Dendritic cell treated with granulocyte-macrophage colony-stimulating factor and Interleukin-4, amounts not matched to agents 40 ng/mL and 50 ng/mL, for 4 days (primary cell): ENCODE measurements around the gene ELL.

Experiments
- H3K27ac Mint-ChIP-seq: one replicate; pipeline ENCODE4 v1.8.0; 2022; ENCODE audit warnings: mild to moderate bottlenecking, mixed read lengths
- H3K27me3 Mint-ChIP-seq: one replicate; pipeline ENCODE4 v1.8.0; 2022; ENCODE audit warnings: mild to moderate bottlenecking, mixed read lengths
- H3K36me3 Mint-ChIP-seq: one replicate; pipeline ENCODE4 v1.8.0; 2022; ENCODE audit warnings: low read depth, mixed read lengths
- H3K4me1 Mint-ChIP-seq: one replicate; pipeline ENCODE4 v1.8.0; 2022; ENCODE audit warnings: low read depth, mixed read lengths
- H3K4me3 Mint-ChIP-seq: one replicate; pipeline ENCODE4 v1.8.0; 2022; ENCODE audit warnings: mild to moderate bottlenecking, moderate library complexity, mixed read lengths
- H3K9me3 Mint-ChIP-seq: one replicate; pipeline ENCODE4 v1.8.0; 2022; ENCODE audit warnings: mixed read lengths
- intact Hi-C: fragments of 100-400 bp; cut with micrococcal nuclease; formaldehyde crosslinking; loops from one replicate; pipeline ENCODE4 v1.15.0; 2022

Gene ELL

DNA sequence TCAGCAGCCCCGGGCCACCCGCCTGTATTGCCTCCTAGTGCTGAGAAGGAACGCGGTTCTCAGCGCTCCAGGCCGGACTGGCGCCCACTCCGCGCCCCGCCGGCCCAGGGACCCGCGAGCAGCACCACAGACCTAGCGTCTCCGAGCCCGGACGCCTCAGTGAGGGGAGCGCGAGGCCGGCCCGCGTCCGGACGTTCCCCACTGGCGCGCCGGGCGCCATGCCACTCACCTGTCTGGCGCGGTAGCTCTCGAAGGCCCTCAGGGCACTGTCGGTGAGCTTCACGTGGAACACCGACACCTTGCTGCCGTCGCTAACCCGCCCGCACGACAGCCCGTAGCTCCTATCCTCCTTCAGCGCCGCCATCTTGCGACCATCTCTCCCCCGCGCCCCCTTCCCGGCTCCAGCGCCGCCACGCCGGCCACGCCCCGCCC is at the start of gene ELL:
TSS of gene ELL (minus strand) at position 379 of the 432 bp plus-strand sequence. CDS start at position 364, 15 bp downstream.
- Mint-ChIP-seq H3K4me1 (peaks cover 44% of the 10 kb centered on the region), H3K36me3 (peaks cover 44% of the 10 kb centered on the region), H3K27me3 (no peaks in the 10 kb centered on the region), H3K9me3 (no peaks in the 10 kb centered on the region), H3K27ac (peak within 1 kb of the TSS; percentile 88), H3K4me3 (peak within 1 kb of the TSS; percentile 90)
- intact Hi-C loops: loop anchor here (1.0 to 5.0 kb wide), 7 partner anchors 19 to 115 kb away; partner anchors contain the start of genes FKBP8, KXD1, REX1BD and UBA52

DNA sequence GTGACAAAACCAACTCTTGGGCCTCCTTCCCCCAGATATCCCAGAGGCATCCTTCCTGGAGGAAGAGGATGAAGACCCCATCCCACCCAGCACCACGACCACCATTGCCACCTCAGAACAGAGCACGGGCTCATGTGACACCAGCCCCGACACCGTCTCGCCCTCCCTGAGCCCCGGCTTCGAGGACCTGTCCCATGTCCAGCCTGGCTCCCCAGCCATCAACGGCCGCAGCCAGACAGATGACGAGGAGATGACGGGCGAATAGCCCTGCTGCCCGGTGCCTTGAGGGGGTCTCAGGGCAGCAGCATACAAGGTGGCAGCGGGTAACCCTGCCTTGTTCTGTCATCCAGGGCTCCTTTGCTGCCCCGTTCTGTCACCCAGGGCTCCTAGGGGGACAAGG is 46.5 kb upstream of the ELL start:
- Mint-ChIP-seq H3K27me3 (no peaks in the 10 kb centered on the region), H3K27ac (no peak overlapping the region), H3K9me3 (no peaks in the 10 kb centered on the region), H3K4me3 (no peak overlapping the region), H3K4me1 (peaks cover 19% of the 10 kb centered on the region), H3K36me3 (peaks cover 90% of the 10 kb centered on the region)
- intact Hi-C loops: no loop called here

DNA sequence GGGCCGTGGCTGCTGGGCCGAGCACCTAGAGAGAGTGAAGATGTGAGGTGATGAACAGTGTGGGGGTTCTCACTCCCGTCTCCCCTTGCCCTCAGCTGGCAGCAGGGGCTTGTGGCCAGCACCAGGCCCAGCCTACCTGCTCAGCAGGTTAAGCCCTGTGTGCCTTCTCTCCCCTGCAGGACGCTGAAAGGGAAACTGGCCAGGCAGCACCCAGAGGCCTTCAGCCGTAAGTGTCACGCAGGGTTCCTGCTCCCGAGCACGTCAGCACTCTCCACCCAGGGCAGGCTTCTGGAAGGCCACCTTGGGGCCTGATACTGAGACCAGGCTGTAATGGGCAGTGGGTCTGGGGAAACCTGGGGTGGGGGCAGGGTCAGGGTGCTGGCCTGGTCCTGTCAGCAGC is 45.1 kb upstream of the ELL start:
- intact Hi-C loops: no loop called here
- Mint-ChIP-seq H3K27me3 (no peaks in the 10 kb centered on the region), H3K27ac (no peak overlapping the region), H3K4me1 (peaks cover 7% of the 10 kb centered on the region), H3K36me3 (peaks cover 90% of the 10 kb centered on the region), H3K4me3 (no peak overlapping the region), H3K9me3 (no peaks in the 10 kb centered on the region)

DNA sequence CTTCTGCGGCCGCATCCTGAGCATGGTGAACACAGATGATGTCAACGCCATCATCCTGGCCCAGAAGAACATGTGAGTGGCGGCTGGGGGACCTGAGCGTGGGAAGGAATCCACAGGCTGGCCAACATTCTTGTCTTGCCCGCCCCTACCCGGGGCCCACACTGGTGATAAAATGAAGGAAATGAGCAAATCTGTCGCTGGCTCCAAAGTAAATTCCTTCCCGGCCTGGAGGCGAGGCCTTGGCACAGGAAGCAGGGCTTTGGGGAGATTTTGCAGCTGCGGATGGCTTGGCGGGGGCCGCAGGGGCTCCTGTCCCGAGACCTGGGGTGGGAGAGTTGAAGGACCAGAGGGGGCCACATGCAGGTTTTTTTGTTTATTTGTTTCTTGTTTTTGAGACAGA is 40.2 kb upstream of the ELL start:
- Mint-ChIP-seq H3K36me3 (peaks cover 78% of the 10 kb centered on the region), H3K4me1 (peaks cover 24% of the 10 kb centered on the region), H3K27me3 (no peaks in the 10 kb centered on the region), H3K27ac (no peak overlapping the region), H3K9me3 (no peaks in the 10 kb centered on the region), H3K4me3 (no peak overlapping the region)
- intact Hi-C loops: no loop called here

DNA sequence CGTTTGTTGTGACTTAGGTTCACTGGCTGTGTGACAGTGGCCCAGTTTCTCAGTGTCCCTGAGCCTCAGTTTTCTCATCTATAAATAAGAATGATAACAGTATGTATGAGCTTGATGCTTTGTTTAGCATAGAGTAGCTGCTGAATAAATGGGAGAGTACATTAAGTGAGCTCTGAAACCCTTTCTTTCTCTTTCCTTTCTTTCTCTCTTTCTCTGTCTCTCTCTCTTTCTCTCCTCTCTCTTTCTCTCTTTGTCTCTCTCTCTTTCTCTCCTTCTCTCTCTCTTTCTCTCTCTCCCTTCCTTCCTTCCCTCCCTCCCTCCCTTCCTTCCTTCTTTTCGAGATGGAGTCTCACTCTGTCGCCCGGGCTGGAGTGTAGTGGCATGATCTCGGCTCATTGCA is 37.8 kb upstream of the ELL start:
- Mint-ChIP-seq H3K27ac (peak overlapping the region; percentile 31), H3K4me1 (peaks cover 24% of the 10 kb centered on the region), H3K4me3 (no peak overlapping the region), H3K36me3 (peaks cover 54% of the 10 kb centered on the region), H3K9me3 (no peaks in the 10 kb centered on the region), H3K27me3 (no peaks in the 10 kb centered on the region)
- intact Hi-C loops: no loop called here

DNA sequence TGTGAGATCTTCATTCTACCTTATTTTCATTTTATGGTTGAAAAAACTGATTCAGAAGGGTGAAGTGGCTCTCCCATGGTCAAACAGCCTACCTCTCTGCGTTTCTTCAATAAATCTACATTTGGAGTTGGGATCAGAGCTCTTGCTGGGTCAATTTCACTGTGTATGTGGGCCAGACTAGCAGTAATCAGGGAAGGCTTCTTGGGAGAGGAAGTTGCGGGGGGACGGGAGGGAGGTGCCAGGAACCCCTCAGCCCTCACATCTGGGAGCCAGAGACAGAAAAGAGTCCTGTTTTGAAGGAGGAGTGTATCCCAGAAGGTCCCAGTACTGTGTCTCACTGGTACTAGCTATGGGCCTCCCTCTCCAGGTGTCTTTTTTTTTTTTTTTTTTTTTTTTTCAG is 36.7 kb upstream of the ELL start:
- H3K27ac Mint-ChIP-seq: peak overlapping the region; percentile 89
- peaks cover 43% of the 10 kb centered on the region for H3K36me3 Mint-ChIP-seq
- H3K4me1 Mint-ChIP-seq: peaks cover 24% of the 10 kb centered on the region
- H3K9me3 Mint-ChIP-seq: no peaks in the 10 kb centered on the region
- peak overlapping the region; percentile 83 for H3K4me3 Mint-ChIP-seq
- H3K27me3 Mint-ChIP-seq: no peaks in the 10 kb centered on the region
- intact Hi-C loops: no loop called here

DNA sequence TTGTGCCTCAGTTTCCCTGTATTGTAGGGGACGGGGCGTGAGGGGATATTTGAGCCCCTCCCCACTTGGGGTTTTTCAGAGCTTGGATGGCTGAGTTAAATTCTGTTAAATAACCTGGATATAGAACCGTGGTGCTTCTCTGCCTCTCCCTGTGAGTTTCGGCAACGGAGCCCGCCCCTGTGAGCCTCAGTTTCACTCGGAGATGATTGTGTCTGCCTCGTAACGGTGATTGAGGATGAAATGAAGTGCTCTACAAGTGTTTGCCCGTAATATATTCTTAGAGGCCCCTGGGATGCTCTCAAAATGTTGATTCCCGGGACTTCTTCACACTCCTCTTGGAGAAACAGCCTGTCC is 36.3 kb upstream of the ELL start:
- intact Hi-C loops: no loop called here
- peaks cover 24% of the 10 kb centered on the region for H3K4me1 Mint-ChIP-seq
- H3K4me3 Mint-ChIP-seq: peak overlapping the region; percentile 83
- H3K9me3 Mint-ChIP-seq: no peaks in the 10 kb centered on the region
- peaks cover 39% of the 10 kb centered on the region for H3K36me3 Mint-ChIP-seq
- H3K27ac Mint-ChIP-seq: peak overlapping the region; percentile 89
- no peaks in the 10 kb centered on the region for H3K27me3 Mint-ChIP-seq

DNA sequence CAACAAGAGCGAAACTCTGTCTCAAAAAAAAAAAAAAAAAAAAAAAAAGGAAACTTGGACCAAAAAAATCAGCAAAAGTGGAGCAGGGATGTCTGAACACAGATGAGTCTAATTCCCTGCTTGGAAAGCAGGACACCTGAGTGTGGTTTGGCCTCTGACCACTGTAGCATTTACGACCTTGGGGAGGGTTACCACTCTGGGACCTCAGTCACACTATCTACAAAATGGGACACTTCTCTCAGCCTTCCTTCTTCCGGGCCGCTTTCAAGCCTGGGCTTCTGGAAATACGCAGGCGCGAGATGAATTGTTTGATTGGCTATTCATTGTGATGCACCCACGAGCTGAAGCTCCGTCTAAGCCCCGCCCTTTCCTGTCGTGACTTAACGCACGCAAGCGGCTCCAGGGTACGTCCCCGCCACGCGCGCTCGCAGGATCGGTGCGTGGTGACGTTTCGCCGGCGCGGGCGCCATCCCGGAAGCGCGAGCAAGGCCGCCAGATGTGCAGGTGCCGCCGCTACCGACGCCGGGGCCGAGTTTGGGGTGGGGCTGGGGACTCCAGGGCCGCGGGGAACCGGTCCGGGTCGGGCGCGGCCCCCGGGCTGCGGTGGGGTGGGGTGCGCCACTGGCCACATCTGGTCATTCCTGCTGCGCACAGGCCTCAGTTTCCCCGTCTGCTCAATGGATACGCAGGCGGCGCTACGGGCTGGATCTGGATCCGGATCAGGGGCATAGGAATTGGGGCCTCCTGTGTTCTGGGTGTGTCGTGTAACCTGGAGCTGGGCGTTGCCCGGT is 35.7 kb upstream of the ELL start, which contains the start of gene KXD1:
TSS of gene KXD1 (plus strand) at position 460 of the 791 bp plus-strand sequence. CDS start 4,187 bp downstream, outside the sequence.
- Mint-ChIP-seq H3K4me1 (peaks cover 24% of the 10 kb centered on the region), H3K4me3 (peak within 1 kb of the TSS; percentile 83), H3K36me3 (peaks cover 33% of the 10 kb centered on the region), H3K9me3 (no peaks in the 10 kb centered on the region), H3K27me3 (no peaks in the 10 kb centered on the region), H3K27ac (peak within 1 kb of the TSS; percentile 89)
- intact Hi-C loops: loop anchor here (1.0 kb wide), 2 partner anchors 13 to 35 kb away; partner anchors contain the start of gene ELL

DNA sequence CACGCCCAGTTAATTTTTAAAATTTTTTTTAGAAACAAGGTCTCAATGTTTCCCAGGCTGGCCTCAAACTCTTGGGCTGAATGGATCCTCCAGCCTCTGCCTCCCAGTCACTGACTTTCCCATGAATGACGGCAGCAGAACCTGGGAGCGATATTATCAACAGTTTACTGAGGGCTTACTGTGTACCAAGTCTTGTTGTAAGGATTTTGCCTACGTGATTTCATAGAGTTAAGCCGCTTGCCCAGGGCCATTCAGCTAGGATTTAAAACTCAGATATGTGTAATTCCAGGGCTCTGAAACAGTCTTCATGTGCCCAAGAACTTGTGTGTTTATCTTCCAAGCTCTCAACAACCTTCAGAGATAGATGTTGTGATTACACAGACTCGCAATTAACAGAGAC is 29.8 kb upstream of the ELL start:
- intact Hi-C loops: no loop called here
- Mint-ChIP-seq H3K4me1 (no peaks in the 10 kb centered on the region), H3K4me3 (no peak overlapping the region), H3K27ac (no peak overlapping the region), H3K36me3 (no peaks in the 10 kb centered on the region), H3K9me3 (no peaks in the 10 kb centered on the region), H3K27me3 (no peaks in the 10 kb centered on the region)

DNA sequence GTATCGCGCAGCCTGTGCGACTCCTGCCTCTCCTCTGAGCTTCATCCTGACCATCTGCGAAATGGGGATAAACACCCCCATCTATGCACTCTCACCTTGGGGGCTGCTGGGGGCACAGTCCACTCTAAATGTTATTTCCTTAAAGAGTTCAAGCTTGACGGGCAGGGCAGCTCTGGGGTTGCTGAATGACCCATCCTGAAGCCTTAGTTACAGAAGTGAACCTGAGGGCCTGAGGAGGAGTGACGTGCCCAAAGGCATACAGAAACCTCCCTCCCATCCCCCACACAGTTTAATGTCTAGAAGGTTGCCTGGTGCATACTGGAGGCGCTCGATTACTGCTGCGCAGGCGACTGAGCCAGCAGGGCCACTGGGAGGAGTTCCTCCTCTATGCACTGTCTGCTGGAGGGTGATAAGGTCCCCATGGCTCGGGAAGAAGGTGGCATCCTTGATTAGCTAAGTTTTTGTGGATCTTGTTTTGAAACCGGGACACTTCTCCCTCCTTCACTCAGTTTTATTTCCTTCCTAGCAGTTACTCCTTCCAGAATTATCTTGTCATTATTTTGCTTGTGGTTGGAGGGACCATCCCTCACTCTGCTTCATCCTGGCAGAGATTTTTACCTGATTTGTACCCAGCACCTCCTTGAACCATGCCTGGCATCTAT is 22.1 kb upstream of the ELL start:
- Mint-ChIP-seq H3K36me3 (peaks cover 31% of the 10 kb centered on the region), H3K4me1 (peaks cover 41% of the 10 kb centered on the region), H3K9me3 (no peaks in the 10 kb centered on the region), H3K27me3 (no peaks in the 10 kb centered on the region), H3K4me3 (peak overlapping the region; percentile 83), H3K27ac (peak overlapping the region; percentile 92)
- intact Hi-C loops: loop anchor here (1.0 kb wide), 3 partner anchors 13 to 27 kb away; partner anchors contain the start of genes ELL, KXD1 and UBA52

DNA sequence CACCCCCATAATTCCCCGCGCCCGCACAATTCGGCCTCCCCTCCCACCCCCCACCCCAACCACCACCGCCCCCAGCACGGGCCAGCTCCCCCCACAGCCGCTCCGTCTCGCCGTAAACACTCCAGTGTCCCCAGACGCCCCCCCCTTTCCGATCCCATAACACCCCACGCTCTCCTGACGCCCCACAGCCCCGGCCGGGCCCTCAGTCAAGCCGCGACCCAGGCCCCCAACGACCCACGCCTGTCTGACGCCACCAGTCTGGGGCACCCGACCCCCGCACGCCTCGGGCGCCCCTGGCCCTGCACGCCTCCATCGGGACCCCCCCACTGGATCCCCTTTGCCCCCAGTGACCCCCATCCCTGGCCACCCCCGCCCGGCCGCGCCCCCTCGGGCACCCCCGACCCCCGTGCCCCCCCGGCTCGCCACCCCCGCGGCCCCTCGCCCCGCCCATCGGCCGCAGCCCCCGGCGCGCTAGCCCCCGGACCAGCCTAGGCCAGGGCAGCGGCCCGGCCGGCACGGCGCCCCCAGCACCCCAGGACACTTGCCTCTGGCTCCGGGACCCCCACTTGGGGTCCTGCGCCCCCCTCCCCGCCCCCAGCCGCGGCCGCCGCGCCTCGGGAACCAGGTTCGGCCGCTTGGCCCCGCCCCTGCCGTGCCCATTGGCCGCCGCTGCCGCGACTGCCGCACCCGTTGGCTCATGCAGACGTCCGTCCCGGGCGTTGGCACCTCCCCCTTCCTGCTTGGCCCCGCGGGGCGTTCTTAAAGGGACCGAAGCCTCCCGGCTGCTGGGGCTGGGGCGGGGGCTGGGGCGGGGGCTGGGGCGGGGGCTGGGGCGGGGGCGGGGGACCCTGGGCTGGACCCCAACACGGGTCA is 21.3 kb upstream of the ELL start, which contains the start of gene FKBP8:
TSS of gene FKBP8 (minus strand) at position 633 of the 873 bp plus-strand sequence. CDS start 1,603 bp downstream, outside the sequence.
- peaks cover 41% of the 10 kb centered on the region for H3K4me1 Mint-ChIP-seq
- no peaks in the 10 kb centered on the region for H3K9me3 Mint-ChIP-seq
- H3K36me3 Mint-ChIP-seq: peaks cover 38% of the 10 kb centered on the region
- intact Hi-C loops: loop anchor here (1.0 kb wide), 2 partner anchors 21 to 28 kb away; partner anchors contain the start of genes ELL and UBA52
- peak within 1 kb of the TSS; percentile 92 for H3K27ac Mint-ChIP-seq
- H3K4me3 Mint-ChIP-seq: peak within 1 kb of the TSS; percentile 83
- H3K27me3 Mint-ChIP-seq: no peaks in the 10 kb centered on the region

DNA sequence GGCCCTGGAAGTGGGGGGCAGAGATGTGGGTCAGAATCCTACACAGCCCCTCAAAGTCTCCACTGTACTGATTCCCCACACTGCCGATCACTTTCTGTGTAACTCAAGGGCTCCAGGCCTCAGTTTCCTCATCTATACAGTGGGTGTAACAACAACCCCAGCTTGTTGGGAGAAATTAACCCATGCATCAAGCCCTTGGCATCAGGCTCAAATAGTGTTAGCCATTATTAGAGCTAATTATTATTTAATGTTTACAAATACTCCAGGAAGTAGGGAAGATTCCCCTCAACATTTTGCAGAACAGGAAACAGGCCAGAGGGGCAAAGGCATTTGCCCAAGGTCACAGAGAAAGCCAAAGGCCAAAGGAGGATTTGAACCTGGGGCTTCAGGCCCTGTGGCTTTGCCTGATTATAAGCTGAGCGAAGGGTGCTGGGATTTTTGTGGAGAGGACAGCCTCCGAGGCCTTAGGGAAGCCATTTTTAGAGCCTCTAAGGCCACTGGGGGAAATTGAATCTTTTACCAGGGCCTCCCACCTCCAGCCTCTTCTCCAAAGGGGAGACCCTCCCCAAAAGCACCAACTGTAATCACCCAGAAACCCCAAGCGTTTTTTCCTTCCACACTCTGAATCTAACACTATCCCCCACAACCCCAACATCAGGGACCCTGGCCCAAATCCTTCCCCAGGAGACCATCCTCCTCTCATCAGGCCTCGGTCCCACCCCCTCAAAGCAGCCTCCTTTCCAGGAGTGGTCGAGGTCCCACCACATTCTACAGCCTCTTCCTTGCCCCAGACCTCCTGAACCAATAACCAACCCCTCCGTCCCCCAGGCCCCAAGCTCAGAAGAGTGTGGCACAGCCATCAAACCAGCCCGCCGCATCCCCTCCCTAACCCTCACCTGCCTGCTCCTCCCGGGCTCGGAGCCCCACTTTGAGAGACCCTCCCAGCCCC is 20.4 kb upstream of the ELL start:
- Mint-ChIP-seq H3K9me3 (no peaks in the 10 kb centered on the region), H3K4me3 (peak overlapping the region; percentile 77), H3K27ac (peak overlapping the region; percentile 77), H3K27me3 (no peaks in the 10 kb centered on the region), H3K36me3 (peaks cover 48% of the 10 kb centered on the region), H3K4me1 (peaks cover 41% of the 10 kb centered on the region)
- intact Hi-C loops: no loop called here
